CD4-positive, CD25-positive, alpha-beta regulatory T cell (primary cell): ENCODE results near the gene CIITA. TPM values are rescaled to one million over a fixed set of nuclear protein-coding genes. Genes with fewer than 3 reads are reported as not detected.

Experiments used
- ATAC-seq, 2 donors: fragments of 150-1000 bp; cut with Tn5 transposase; one replicate each; pipeline ENCODE4 v1.10.0; 2021; ENCODE audit warnings: low read depth in 2 of 2, moderate number of reproducible peaks in 2 of 2, moderate library complexity in 1 of 2
- DNase-seq, 3 donors: peaks; one replicate each; pipeline versions ENCODE4 v3.0.0 to v3.0.0-alpha.2; 2012 to 2022; ENCODE audit warnings: mixed read lengths in 1 of 3
- H3K27ac ChIP-seq: one replicate; pipeline ENCODE4 v1.7.0; 2013; ENCODE audit warnings: mild to moderate bottlenecking, low read length; ENCODE audit not compliant: insufficient read depth, poor library complexity, severe bottlenecking
- H3K27me3 ChIP-seq: one replicate; pipeline ENCODE4 v1.7.0; 2013; ENCODE audit warnings: low read length; ENCODE audit not compliant: control insufficient read depth, insufficient read depth
- H3K36me3 ChIP-seq: one replicate; pipeline ENCODE4 v1.7.0; 2013; ENCODE audit warnings: mild to moderate bottlenecking, low read length, moderate library complexity; ENCODE audit not compliant: control insufficient read depth, insufficient read depth
- H3K4me1 ChIP-seq: 2 replicates; pipeline ENCODE4 v1.7.0; 2013; ENCODE audit warnings: mild to moderate bottlenecking, low read length; ENCODE audit not compliant: insufficient read depth, control insufficient read depth, poor library complexity, severe bottlenecking
- H3K4me3 ChIP-seq: one replicate; pipeline ENCODE4 v1.7.0; 2013; ENCODE audit warnings: low read depth, mild to moderate bottlenecking, low read length, moderate library complexity
- H3K9me3 ChIP-seq, 2 experiments: 1 replicate in 1 of 2; 2 replicates in 1 of 2; pipeline ENCODE4 v1.7.0; 2013; ENCODE audit warnings: low read length in 2 of 2, mild to moderate bottlenecking in 1 of 2, moderate library complexity in 1 of 2; ENCODE audit not compliant: control insufficient read depth in 2 of 2
- H3K27ac Mint-ChIP-seq, 3 donors: one replicate each; pipeline ENCODE4 v1.8.0; 2020 to 2022; ENCODE audit warnings: mild to moderate bottlenecking in 3 of 3, mixed read lengths in 3 of 3, moderate library complexity in 2 of 3
- H3K27me3 Mint-ChIP-seq: one replicate; pipeline ENCODE4 v1.8.0; 2022; ENCODE audit warnings: mild to moderate bottlenecking, mixed read lengths
- H3K36me3 Mint-ChIP-seq: one replicate; pipeline ENCODE4 v1.8.0; 2020; ENCODE audit warnings: mixed read lengths
- H3K4me1 Mint-ChIP-seq, 4 donors: one replicate each; pipeline ENCODE4 v1.8.0; 2020 to 2022; ENCODE audit warnings: mixed read lengths in 4 of 4, mild to moderate bottlenecking in 1 of 4
- H3K4me3 Mint-ChIP-seq, 4 donors: one replicate each; pipeline ENCODE4 v1.8.0; 2020 to 2022; ENCODE audit warnings: mild to moderate bottlenecking in 4 of 4, mixed read lengths in 4 of 4, moderate library complexity in 3 of 4
- H3K9me3 Mint-ChIP-seq, 7 donors: one replicate each; pipeline ENCODE4 v1.8.0; 2020 to 2022; ENCODE audit warnings: mixed read lengths in 7 of 7, mild to moderate bottlenecking in 3 of 7, moderate library complexity in 2 of 7
- polyA plus RNA-seq, 4 donors: library from polyadenylated mRNA; unstranded; fragments of 300-500 nt; fragmentation: Illumina TruSeq; gene quantifications; one replicate each; pipeline ENCODE4 v1.2.3, GENCODE V29; 2021
- total RNA-seq: library from RNA; stranded (reverse); gene quantifications from one replicate; pipeline ENCODE4 v1.2.3, GENCODE V29; 2022

Gene CIITA
- total and polyA plus RNA-seq, 5 donors from 2014 or later, result 1.9 to 35.0 (median 3.3) TPM

DNA sequence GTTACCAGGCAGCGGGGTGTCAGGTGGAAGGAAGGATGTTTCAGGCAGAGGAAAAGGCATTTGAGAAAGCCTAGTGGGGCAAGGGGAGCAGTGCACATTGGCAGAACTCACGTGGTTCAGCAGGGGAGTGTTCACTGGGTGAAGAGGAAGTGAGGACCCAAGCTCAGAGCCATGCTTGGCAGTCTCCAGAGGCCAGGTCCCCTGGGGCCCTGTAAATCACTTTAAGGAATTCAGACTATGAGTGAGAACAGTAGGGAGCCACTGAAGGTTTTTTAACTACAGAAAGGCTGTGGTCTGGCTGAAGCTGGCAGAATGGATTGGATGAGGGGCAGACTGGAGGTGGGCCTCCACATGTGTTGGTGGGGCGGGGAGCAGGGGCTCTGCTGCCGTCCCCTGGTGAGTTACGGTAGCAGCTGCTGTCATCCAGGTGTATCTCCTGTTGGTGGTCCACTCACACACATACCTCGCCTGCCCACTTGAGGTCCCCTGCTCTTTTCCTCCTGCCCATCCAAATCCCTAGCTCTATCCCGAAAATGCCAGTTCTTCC is 72.5 kb downstream of the CIITA start:
- H3K36me3 Mint-ChIP-seq, result peaks cover 6% of the 10 kb centered on the region
- ATAC-seq (peak; percentile 77 to 81), DNase-seq (peak; percentile 12 to 88 (median 49))
- H3K27me3 Mint-ChIP-seq, result no peaks in the 10 kb centered on the region
- Histone ChIP-seq H3K36me3 (no peaks in the 10 kb centered on the region), H3K4me1 (peaks cover 39% of the 10 kb centered on the region), H3K27ac (peak overlapping the region; percentile 6), H3K9me3 (no peaks in the 10 kb centered on the region), H3K27me3 (no peaks in the 10 kb centered on the region), H3K4me3 (no peak overlapping the region)
- H3K27ac Mint-ChIP-seq, result peak overlapping the region; percentile 52 to 81 (median 52)
- H3K4me1 Mint-ChIP-seq, result peaks cover 16 to 73% (median 50%) of the 10 kb centered on the region in 4 donors
- H3K9me3 Mint-ChIP-seq, result no peaks in the 10 kb centered on the region
- H3K4me3 Mint-ChIP-seq, result peak overlapping the region; percentile 54 to 80 (median 62)

DNA sequence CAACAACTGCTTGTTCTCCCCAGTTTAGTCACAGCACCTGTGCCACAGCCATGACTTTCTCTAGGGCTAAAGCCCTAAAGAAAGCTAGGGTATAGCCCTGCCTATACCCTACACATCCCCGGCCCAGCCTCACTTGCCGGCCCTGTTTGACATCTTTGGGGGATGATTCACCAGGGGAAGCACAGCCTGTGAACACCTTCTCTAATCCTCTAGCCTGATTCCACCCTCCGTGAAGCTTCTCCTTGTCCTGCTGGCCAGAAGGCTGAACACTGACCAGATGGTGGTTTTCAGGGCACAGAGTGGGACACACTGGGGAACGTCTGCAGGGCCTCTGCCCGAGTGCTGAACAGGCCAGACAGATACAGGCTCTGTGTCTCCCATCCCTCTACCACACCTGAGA is 73.4 kb downstream of the CIITA start:
- Mint-ChIP-seq H3K27me3 (no peaks in the 10 kb centered on the region), H3K36me3 (peaks cover 6% of the 10 kb centered on the region), H3K9me3 (no peaks in the 10 kb centered on the region), H3K4me3 (no peak overlapping the region), H3K27ac (peak overlapping the region in 2 of 3 donors; percentile 10 to 43), H3K4me1 (peaks cover 11 to 73% (median 51%) of the 10 kb centered on the region in 4 donors)
- Histone ChIP-seq H3K9me3 (no peaks in the 10 kb centered on the region), H3K36me3 (no peaks in the 10 kb centered on the region), H3K4me3 (no peak overlapping the region), H3K27me3 (no peaks in the 10 kb centered on the region), H3K4me1 (peaks cover 33% of the 10 kb centered on the region), H3K27ac (no peak overlapping the region)
- DNase-seq (no peak), ATAC-seq (no peak)

DNA sequence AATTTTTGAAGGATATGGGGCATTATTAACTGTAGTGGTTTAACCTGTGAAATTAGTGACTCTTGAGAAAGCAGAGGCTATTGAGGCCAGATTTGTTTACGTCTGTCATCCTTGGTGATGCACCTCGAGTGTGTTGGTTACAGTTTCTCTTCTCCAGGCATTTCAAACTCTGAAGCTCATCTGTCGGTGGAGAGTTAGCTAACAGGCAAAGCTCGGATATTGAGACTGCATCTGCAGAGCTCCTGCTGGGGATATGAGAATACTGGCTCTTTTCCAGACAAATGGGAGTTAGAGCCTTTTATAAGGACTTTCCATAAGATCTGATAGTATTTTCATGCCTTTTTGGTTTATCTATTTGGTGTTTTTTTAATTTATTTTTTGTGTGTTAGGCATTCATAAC is 74.0 kb downstream of the CIITA start:
- Mint-ChIP-seq H3K36me3 (peaks cover 6% of the 10 kb centered on the region), H3K9me3 (no peaks in the 10 kb centered on the region), H3K27ac (no peak overlapping the region), H3K27me3 (no peaks in the 10 kb centered on the region), H3K4me3 (no peak overlapping the region), H3K4me1 (peaks cover 11 to 67% (median 46%) of the 10 kb centered on the region in 4 donors)
- no peak for ATAC-seq
- H3K4me1 ChIP-seq, result peaks cover 27% of the 10 kb centered on the region
- no peak for DNase-seq
- no peaks in the 10 kb centered on the region for H3K9me3 ChIP-seq
- no peak overlapping the region for H3K4me3 ChIP-seq
- H3K27me3 ChIP-seq, result no peaks in the 10 kb centered on the region
- H3K36me3 ChIP-seq, result no peaks in the 10 kb centered on the region
- no peak overlapping the region for H3K27ac ChIP-seq

DNA sequence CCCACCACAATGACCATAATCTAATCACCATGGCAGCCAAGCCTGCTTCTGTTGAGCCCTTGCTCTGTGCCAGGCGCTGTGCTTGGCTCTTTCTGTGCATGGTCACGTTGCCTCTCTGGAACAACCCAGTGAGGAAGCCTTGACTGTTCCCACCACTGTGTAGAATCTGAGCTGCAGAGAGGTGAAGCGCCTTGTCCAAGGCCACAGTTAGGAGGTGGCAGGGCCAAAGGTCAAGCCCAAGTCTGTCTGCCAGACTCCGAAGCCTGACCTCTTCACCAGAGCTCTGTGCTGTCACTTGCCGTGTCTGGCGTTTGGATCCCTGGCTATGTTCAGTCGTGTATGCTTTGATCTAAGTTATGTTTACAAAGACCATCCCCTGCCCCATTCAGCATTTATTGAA is 77.9 kb downstream of the CIITA start:
- Mint-ChIP-seq H3K9me3 (no peaks in the 10 kb centered on the region), H3K27ac (no peak overlapping the region), H3K27me3 (no peaks in the 10 kb centered on the region), H3K36me3 (peaks cover 13% of the 10 kb centered on the region), H3K4me3 (no peak overlapping the region), H3K4me1 (peaks cover 14 to 52% (median 35%) of the 10 kb centered on the region in 4 donors)
- no peak overlapping the region for H3K27ac ChIP-seq
- no peaks in the 10 kb centered on the region for H3K9me3 ChIP-seq
- no peaks in the 10 kb centered on the region for H3K27me3 ChIP-seq
- DNase-seq (no peak), ATAC-seq (no peak)
- H3K36me3 ChIP-seq, result no peaks in the 10 kb centered on the region
- H3K4me1 ChIP-seq, result peaks cover 22% of the 10 kb centered on the region
- H3K4me3 ChIP-seq, result no peak overlapping the region

DNA sequence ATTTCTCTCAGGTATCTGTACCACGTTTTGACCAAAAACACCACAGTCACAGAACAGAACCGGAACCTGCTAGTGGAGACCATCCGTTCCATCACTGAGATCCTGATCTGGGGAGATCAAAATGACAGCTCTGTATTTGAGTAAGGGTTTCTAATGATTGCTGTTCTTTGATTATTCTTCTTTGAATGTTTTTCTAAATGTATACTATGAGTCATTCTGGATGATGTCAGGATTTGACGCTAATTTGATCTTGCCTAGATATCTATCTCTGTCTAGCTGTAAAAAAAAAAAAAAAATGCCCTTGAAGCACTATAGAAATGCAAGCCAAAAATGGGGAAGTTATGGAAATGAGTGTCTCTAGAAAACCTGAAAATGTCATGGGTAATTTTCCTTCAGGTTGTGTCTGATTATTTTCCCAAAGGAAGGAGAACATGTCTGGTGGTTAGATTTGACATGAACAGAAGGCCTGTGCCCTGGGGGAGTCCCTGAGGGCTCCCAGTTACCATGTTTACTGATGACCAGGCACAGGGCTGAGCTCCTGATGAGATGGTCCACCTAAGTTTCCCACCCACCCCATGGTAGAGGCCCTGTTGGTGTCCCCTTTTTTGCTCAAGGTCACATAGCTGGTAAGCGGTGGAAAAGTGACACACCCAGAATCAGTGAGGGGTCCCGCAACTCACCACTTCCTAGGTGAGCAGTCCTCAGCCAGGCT is 80.9 kb downstream of the CIITA start:
- Mint-ChIP-seq H3K27ac (peak overlapping the region; percentile 56 to 94 (median 62)), H3K36me3 (peaks cover 18% of the 10 kb centered on the region)
- peak; percentile 59 to 72 for ATAC-seq

DNA sequence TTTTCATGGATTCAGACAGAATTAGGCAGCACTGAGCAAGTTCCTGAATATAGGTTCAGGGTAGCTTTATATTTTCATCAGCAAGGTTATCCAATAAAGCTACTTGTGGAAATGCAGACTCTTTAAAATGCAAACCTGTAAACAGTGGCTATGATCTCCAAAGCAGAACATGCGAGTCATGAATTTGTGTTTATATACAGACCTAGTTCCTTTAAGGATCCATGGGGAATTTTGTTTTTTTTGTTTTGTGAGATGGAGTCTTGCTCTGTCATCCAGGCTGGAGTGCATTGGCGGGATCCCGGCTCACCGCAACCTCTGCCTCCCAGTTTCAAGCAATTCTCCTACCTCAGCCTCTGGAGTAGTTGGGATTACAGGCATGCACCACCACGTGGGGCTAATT is 82.2 kb downstream of the CIITA start:
- Mint-ChIP-seq H3K4me1 (peaks cover 12 to 36% (median 26%) of the 10 kb centered on the region in 4 donors), H3K4me3 (no peak overlapping the region), H3K9me3 (no peaks in the 10 kb centered on the region), H3K36me3 (peaks cover 24% of the 10 kb centered on the region), H3K27ac (no peak overlapping the region), H3K27me3 (no peaks in the 10 kb centered on the region)
- ATAC-seq (no peak), DNase-seq (no peak)
- no peaks in the 10 kb centered on the region for H3K9me3 ChIP-seq
- H3K27me3 ChIP-seq, result no peaks in the 10 kb centered on the region
- H3K4me3 ChIP-seq, result no peak overlapping the region
- H3K36me3 ChIP-seq, result peaks cover 22% of the 10 kb centered on the region
- peaks cover 22% of the 10 kb centered on the region for H3K4me1 ChIP-seq
- H3K27ac ChIP-seq, result no peak overlapping the region

More for the DNA sequence above, 80.9 kb downstream of the CIITA start:
- H3K4me1 ChIP-seq, result peaks cover 22% of the 10 kb centered on the region
- peaks cover 13% of the 10 kb centered on the region for H3K36me3 ChIP-seq
- Mint-ChIP-seq H3K4me3 (no peak overlapping the region), H3K27me3 (no peaks in the 10 kb centered on the region), H3K4me1 (peaks cover 10 to 40% (median 29%) of the 10 kb centered on the region in 4 donors), H3K9me3 (no peaks in the 10 kb centered on the region)
- H3K4me3 ChIP-seq, result peak overlapping the region; percentile 15
- no peaks in the 10 kb centered on the region for H3K9me3 ChIP-seq
- no peaks in the 10 kb centered on the region for H3K27me3 ChIP-seq
- DNase-seq, result peak in 1 of 3 donors; percentile 57
- peak overlapping the region; percentile 53 for H3K27ac ChIP-seq

GRCh38 chr16:10961231-10961630 is 84.2 kb downstream of the CIITA start:
- Histone ChIP-seq H3K27ac (no peak overlapping the region), H3K36me3 (peaks cover 22% of the 10 kb centered on the region), H3K4me1 (peaks cover 36% of the 10 kb centered on the region), H3K27me3 (no peaks in the 10 kb centered on the region), H3K9me3 (no peaks in the 10 kb centered on the region), H3K4me3 (no peak overlapping the region)
- ATAC-seq (no peak), DNase-seq (no peak)
- Mint-ChIP-seq H3K36me3 (peaks cover 24% of the 10 kb centered on the region), H3K27ac (peak overlapping the region in 1 of 3 donors; percentile 50), H3K4me1 (peaks cover 23 to 45% (median 35%) of the 10 kb centered on the region in 4 donors), H3K27me3 (no peaks in the 10 kb centered on the region), H3K4me3 (no peak overlapping the region), H3K9me3 (no peaks in the 10 kb centered on the region)
